Prostate gland (tissue), 2 donors: ENCODE results near the gene WFS1. TPM values are rescaled to one million over a fixed set of nuclear protein-coding genes. Genes with fewer than 3 reads are reported as not detected.

Experiments used
- DNase-seq: peaks from one replicate; pipeline ENCODE4 v3.0.0-alpha.2; 2019; ENCODE audit warnings: low spot score
- H3K27ac ChIP-seq, 2 donors: fragments of 200-600 bp; sonication (generic); 2 replicates each; pipeline ENCODE4 v1.5.1; 2017 to 2019
- H3K27me3 ChIP-seq: fragments of 200-600 bp; sonication (generic); replicated peaks from 2 replicates; pipeline ENCODE4 v1.5.1; 2019; ENCODE audit not compliant: insufficient read depth
- H3K36me3 ChIP-seq, 2 donors: fragments of 200-600 bp; sonication (generic); 1 replicate in 1 of 2; 2 replicates in 1 of 2; pipeline versions ENCODE4 v1.5.1 to v1.8.1; 2017 to 2019
- H3K4me1 ChIP-seq: fragments of 200-600 bp; sonication (generic); replicated peaks from 2 replicates; pipeline ENCODE4 v1.5.1; 2019
- H3K4me3 ChIP-seq, 2 donors: fragments of 200-600 bp; sonication (generic); 2 replicates each; pipeline ENCODE4 v1.5.1; 2017 to 2019
- H3K9me3 ChIP-seq: fragments of 200-600 bp; sonication (generic); 2 replicates; pipeline ENCODE4 v1.5.1; 2017
- CTCF ChIP-seq, 4 experiments: fragments of 200-600 bp in 2 of 4; fragments of 450-650 bp in 2 of 4; sonication (generic) in 2 of 4; IDR thresholded peaks; 1 replicate in 3 of 4; 2 replicates in 1 of 4; pipeline ENCODE4 v1.5.1; 2016 to 2019; ENCODE audit warnings: antibody characterized with exemption in 4 of 4, mild to moderate bottlenecking in 2 of 4, moderate library complexity in 2 of 4
- POLR2A ChIP-seq: fragments of 450-650 bp; IDR thresholded peaks from one replicate; pipeline ENCODE4 v1.6.1; 2016; ENCODE audit warnings: antibody characterized with exemption, mild to moderate bottlenecking
- POLR2AphosphoS5 ChIP-seq: sonication (generic); formaldehyde crosslinking; IDR thresholded peaks from one replicate; pipeline ENCODE4 v1.6.1; 2017; ENCODE audit warnings: antibody characterized with exemption
- WGBS: methylation state at CpG from one replicate; pipeline ENCODE4 v1.1.5; 2018; 5-methylcytosine and 5-hydroxymethylcytosine counted together
- intact Hi-C: fragments of 100-400 bp; cut with DNase I; formaldehyde crosslinking; loops from one replicate; pipeline ENCODE4 v1.14.2; 2022
- total RNA-seq, 2 donors: library from RNA; depleted of rRNA; stranded (reverse); fragments of >200 nt; gene quantifications; one replicate each; pipeline ENCODE4 v1.1.0, GENCODE V29; 2016

WFS1 gene
- total RNA-seq, 2 donors from 2014 or later = 53.4 to 169 TPM

- 65% methylated on average over 8 of the region's 8 CpGs for WGBS
- Histone ChIP-seq H3K36me3 (no peaks in the 10 kb centered on the region), H3K9me3 (no peaks in the 10 kb centered on the region), H3K27ac (no peak overlapping the region), H3K4me1 (no peaks in the 10 kb centered on the region), H3K27me3 (no peaks in the 10 kb centered on the region), H3K4me3 (no peak overlapping the region)
- TF ChIP-seq POLR2A (no peak), CTCF (IDR thresholded peaks at IDR 0.05) (no peak), POLR2AphosphoS5 (no peak)
- intact Hi-C loops = loop anchor here (5.0 kb wide), 1 partner anchor 295 kb away; no protein-coding TSS in a partner anchor
- DNase-seq = no peak
Observed at GRCh38 chr4:6252051-6252450, 17.6 kb upstream of the WFS1 start.

- Histone ChIP-seq H3K27ac (no peak overlapping the region), H3K4me3 (no peak overlapping the region), H3K9me3 (no peaks in the 10 kb centered on the region), H3K27me3 (no peaks in the 10 kb centered on the region), H3K36me3 (no peaks in the 10 kb centered on the region), H3K4me1 (no peaks in the 10 kb centered on the region)
- 75% methylated on average over 6 of the region's 6 CpGs for WGBS
- intact Hi-C loops = loop anchor here (5.0 kb wide), 1 partner anchor 294 kb away; no protein-coding TSS in a partner anchor
- DNase-seq = no peak
- TF ChIP-seq CTCF (IDR thresholded peaks at IDR 0.05) = no peak
- no peak for TF ChIP-seq POLR2A
- no peak for TF ChIP-seq POLR2AphosphoS5
Observed at GRCh38 chr4:6253111-6253510, 16.5 kb upstream of the WFS1 start.

- WGBS = 81% methylated on average over 14 of the region's 14 CpGs
- intact Hi-C loops = loop anchor here (5.0 kb wide), 1 partner anchor 293 kb away; no protein-coding TSS in a partner anchor
- no peaks in the 10 kb centered on the region for H3K36me3 ChIP-seq
- no peak overlapping the region for H3K4me3 ChIP-seq
- H3K4me1 ChIP-seq = no peaks in the 10 kb centered on the region
- H3K27me3 ChIP-seq = no peaks in the 10 kb centered on the region
- H3K9me3 ChIP-seq = no peaks in the 10 kb centered on the region
- DNase-seq = no peak
- TF ChIP-seq CTCF (IDR thresholded peaks at IDR 0.05) (no peak), POLR2AphosphoS5 (no peak), POLR2A (no peak)
- no peak overlapping the region for H3K27ac ChIP-seq
Observed at GRCh38 chr4:6253961-6254360, 15.7 kb upstream of the WFS1 start.

GRCh38 chr4:6256141-6256540 lies 13.5 kb upstream of the WFS1 start:
- no peaks in the 10 kb centered on the region for H3K36me3 ChIP-seq
- no peaks in the 10 kb centered on the region for H3K27me3 ChIP-seq
- no peak for DNase-seq
- no peaks in the 10 kb centered on the region for H3K4me1 ChIP-seq
- no peak for TF ChIP-seq POLR2AphosphoS5
- no peak for TF ChIP-seq POLR2A
- no peak for TF ChIP-seq CTCF (IDR thresholded peaks at IDR 0.05)
- H3K4me3 ChIP-seq = no peak overlapping the region
- no peak overlapping the region for H3K27ac ChIP-seq
- no peaks in the 10 kb centered on the region for H3K9me3 ChIP-seq
- WGBS = 95% methylated on average over 9 of the region's 9 CpGs
- intact Hi-C loops = no loop called here

GRCh38 chr4:6257247-6258025 lies 12.2 kb upstream of the WFS1 start:
- WGBS = 43% methylated on average over 18 of the region's 18 CpGs
- Histone ChIP-seq H3K27ac (no peak overlapping the region), H3K36me3 (no peaks in the 10 kb centered on the region), H3K9me3 (no peaks in the 10 kb centered on the region), H3K27me3 (no peaks in the 10 kb centered on the region), H3K4me1 (no peaks in the 10 kb centered on the region), H3K4me3 (no peak overlapping the region)
- DNase-seq = no peak
- no peak for TF ChIP-seq POLR2A
- intact Hi-C loops = no loop called here
